ENCODE results near the gene NCOA4.

Gene NCOA4

DNA sequence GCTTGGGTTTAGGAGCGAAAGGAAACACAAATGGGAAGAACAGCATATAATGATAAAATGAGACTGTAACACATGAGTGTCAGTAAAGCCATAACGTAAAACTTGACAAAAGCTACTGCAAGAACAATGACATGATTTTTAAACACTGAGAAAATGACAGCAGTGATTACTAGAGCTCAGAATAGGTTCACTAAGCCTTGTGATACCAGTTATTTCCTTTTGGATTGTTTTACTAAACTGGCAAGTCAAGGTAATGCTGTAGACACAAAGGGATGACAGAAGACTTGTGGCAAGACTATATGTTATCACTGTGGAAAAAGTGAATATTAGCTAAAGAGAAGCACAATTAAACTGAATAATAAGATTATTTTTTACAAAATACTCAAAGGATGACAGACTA is 12.7 kb downstream of the NCOA4 start:
- TF ChIP-seq, protein P1, sequence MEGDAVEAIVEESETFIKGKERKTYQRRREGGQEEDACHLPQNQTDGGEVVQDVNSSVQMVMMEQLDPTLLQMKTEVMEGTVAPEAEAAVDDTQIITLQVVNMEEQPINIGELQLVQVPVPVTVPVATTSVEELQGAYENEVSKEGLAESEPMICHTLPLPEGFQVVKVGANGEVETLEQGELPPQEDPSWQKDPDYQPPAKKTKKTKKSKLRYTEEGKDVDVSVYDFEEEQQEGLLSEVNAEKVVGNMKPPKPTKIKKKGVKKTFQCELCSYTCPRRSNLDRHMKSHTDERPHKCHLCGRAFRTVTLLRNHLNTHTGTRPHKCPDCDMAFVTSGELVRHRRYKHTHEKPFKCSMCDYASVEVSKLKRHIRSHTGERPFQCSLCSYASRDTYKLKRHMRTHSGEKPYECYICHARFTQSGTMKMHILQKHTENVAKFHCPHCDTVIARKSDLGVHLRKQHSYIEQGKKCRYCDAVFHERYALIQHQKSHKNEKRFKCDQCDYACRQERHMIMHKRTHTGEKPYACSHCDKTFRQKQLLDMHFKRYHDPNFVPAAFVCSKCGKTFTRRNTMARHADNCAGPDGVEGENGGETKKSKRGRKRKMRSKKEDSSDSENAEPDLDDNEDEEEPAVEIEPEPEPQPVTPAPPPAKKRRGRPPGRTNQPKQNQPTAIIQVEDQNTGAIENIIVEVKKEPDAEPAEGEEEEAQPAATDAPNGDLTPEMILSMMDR (IDR thresholded peaks at IDR 0.05; ENCODE audit: low read depth, low read length): no peak

GRCh38 chr10:46016811-46017210 is 13.6 kb downstream of the NCOA4 start:
- no peak for DNase-seq (ENCODE audit: extremely low read depth, low read depth)
- TF ChIP-seq, protein P1 (IDR thresholded peaks at IDR 0.05; ENCODE audit: low read depth, low read length): no peak

More for the DNA sequence above, 12.7 kb downstream of the NCOA4 start:
- DNase-seq (ENCODE audit: extremely low read depth, low read depth): no peak

DNA sequence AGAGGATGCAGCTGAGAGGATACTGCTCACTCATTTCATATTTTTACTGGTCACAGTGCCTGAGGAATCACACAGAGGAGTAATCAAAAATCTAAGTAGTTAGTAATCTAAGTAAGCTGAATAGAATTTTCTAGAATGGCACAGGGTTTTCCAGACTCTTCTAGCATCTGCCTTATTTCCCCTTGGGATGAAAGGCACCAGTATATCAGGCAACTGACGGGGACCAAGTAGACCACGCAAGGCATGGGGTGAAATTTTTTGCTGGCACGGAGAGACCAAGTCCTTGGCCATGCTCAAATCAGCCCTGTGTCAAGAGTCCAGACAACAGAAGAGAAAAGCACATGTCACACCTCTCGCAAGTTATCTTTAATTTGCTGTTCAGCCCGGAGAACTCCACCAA is 14.2 kb downstream of the NCOA4 start:
- DNase-seq (ENCODE audit: extremely low read depth, low read depth): no peak
- TF ChIP-seq, protein P1 (IDR thresholded peaks at IDR 0.05; ENCODE audit: low read depth, low read length): no peak

DNA sequence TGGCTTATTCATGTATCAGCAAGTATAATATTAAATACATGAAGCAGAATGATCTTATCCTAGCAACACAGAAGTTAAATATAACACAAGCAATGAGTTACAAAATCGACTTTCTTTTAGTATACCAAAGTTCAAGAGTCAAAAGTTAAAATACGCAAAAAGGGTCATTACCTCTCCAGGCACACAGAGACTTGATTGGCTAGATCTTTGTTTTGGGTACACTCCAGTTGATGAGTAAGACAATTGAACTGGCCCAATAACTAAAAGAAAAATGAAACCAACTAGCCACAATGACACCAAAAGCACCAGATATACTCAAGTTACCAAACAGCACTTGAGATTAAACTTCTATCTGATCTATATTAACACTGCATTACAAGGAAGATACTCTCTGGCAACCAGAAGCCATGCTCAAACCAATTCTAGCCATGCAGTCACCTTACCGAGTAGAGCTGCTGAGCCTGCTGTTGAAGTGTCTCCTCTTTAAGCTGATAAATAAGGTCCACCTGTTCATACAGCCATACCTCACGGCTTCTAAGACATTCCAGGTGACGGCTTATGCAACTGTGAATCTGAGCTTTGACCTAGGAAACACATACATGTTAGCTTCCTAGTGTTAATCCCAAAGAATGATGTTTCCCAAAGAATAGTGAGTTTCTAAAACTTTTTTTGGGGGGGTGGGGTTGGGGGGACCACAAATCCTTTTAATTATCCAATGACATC is 15.6 kb downstream of the NCOA4 start:
- no peak for DNase-seq (ENCODE audit: extremely low read depth, low read depth)
- TF ChIP-seq, protein P1 (IDR thresholded peaks at IDR 0.05; ENCODE audit: low read depth, low read length): no peak

GRCh38 chr10:46014206-46014605 is 16.2 kb downstream of the NCOA4 start:
- TF ChIP-seq, protein P1 (IDR thresholded peaks at IDR 0.05; ENCODE audit: low read depth, low read length): no peak
- DNase-seq (ENCODE audit: extremely low read depth, low read depth): no peak

- DNase-seq (ENCODE audit: extremely low read depth, low read depth): no peak
- TF ChIP-seq, protein P1 (IDR thresholded peaks at IDR 0.05; ENCODE audit: low read depth, low read length): no peak
Measured at GRCh38 chr10:46012746-46013145, 17.7 kb downstream of the NCOA4 start.

- TF ChIP-seq, protein P1 (IDR thresholded peaks at IDR 0.05; ENCODE audit: low read depth, low read length): no peak
- DNase-seq (ENCODE audit: extremely low read depth, low read depth): no peak
Measured at GRCh38 chr10:46006219-46006618, 24.2 kb downstream of the NCOA4 start.

Measured in AG09319 (cell line).